Measurements from ENCODE around the gene OR6C70.

The OR6C70 gene

DNA sequence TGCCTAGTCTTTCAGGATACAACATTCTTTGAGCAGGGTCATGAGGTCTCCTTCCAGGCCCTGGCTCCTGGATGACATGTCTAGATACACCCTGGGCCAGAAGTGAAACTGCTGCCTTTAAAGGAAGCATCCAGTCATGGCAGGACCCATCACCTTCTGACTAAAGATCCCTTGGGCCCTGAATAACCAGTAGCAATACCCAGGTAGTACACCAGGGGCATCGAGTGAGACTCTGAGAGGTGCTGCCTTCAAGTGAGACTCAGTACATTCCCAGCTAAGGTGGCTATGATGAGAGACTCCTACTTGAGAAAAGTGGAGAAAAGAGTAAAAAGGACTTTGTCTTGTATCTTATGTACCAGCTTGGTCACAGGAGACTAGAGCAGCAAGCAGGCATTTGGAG, 45.8 kb upstream of the OR6C70 start:
- TF ChIP-seq, protein P1, sequence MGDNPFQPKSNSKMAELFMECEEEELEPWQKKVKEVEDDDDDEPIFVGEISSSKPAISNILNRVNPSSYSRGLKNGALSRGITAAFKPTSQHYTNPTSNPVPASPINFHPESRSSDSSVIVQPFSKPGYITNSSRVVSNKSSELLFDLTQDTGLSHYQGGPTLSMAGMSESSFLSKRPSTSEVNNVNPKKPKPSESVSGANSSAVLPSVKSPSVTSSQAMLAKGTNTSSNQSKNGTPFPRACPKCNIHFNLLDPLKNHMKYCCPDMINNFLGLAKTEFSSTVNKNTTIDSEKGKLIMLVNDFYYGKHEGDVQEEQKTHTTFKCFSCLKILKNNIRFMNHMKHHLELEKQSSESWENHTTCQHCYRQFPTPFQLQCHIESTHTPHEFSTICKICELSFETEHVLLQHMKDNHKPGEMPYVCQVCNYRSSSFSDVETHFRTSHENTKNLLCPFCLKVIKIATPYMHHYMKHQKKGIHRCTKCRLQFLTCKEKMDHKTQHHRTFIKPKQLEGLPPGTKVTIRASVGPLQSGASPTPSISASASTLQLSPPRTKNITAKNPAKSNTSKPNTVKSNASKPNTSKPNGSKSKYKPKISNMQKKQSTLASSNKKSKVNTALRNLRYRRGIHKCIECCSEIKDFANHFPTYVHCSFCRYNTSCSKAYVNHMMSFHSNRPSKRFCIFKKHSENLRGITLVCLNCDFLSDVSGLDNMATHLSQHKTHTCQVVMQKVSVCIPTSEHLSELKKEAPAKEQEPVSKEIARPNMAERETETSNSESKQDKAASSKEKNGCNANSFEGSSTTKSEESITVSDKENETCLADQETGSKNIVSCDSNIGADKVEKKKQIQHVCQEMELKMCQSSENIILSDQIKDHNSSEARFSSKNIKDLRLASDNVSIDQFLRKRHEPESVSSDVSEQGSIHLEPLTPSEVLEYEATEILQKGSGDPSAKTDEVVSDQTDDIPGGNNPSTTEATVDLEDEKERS (tag by site-specific recombination; IDR thresholded peaks at IDR 0.05): no peak
- no peak for TF ChIP-seq ZNF664 (tag by site-specific recombination; IDR thresholded peaks at IDR 0.05)
- TF ChIP-seq ZNF600 (tag by site-specific recombination; IDR thresholded peaks at IDR 0.05): no peak
- TF ChIP-seq, protein P2, sequence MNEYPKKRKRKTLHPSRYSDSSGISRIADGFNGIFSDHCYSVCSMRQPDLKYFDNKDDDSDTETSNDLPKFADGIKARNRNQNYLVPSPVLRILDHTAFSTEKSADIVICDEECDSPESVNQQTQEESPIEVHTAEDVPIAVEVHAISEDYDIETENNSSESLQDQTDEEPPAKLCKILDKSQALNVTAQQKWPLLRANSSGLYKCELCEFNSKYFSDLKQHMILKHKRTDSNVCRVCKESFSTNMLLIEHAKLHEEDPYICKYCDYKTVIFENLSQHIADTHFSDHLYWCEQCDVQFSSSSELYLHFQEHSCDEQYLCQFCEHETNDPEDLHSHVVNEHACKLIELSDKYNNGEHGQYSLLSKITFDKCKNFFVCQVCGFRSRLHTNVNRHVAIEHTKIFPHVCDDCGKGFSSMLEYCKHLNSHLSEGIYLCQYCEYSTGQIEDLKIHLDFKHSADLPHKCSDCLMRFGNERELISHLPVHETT (tag by site-specific recombination; IDR thresholded peaks at IDR 0.05): no peak
- no peak for TF ChIP-seq ZNF837 (tag by site-specific recombination; IDR thresholded peaks at IDR 0.05)
- TF ChIP-seq ZNF16 (tag by site-specific recombination; IDR thresholded peaks at IDR 0.05; ENCODE audit: low read depth): no peak
- no peak for TF ChIP-seq ZNF302 (tag by site-specific recombination; IDR thresholded peaks at IDR 0.05; ENCODE audit: low read depth)
- TF ChIP-seq, protein P3, sequence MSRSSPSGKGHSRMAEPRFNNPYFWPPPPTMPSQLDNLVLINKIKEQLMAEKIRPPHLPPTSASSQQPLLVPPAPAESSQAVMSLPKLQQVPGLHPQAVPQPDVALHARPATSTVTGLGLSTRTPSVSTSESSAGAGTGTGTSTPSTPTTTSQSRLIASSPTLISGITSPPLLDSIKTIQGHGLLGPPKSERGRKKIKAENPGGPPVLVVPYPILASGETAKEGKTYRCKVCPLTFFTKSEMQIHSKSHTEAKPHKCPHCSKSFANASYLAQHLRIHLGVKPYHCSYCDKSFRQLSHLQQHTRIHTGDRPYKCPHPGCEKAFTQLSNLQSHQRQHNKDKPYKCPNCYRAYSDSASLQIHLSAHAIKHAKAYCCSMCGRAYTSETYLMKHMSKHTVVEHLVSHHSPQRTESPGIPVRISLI (tag by site-specific recombination; IDR thresholded peaks at IDR 0.05): no peak
- TF ChIP-seq ZNF391 (tag by site-specific recombination; IDR thresholded peaks at IDR 0.05; ENCODE audit: borderline replicate concordance, low read depth): no peak
- TF ChIP-seq ZBTB48 (tag by site-specific recombination; IDR thresholded peaks at IDR 0.05): no peak
- no peak for TF ChIP-seq ZBTB21 (tag by site-specific recombination; IDR thresholded peaks at IDR 0.05)
- TF ChIP-seq ZFP3 (tag by site-specific recombination; IDR thresholded peaks at IDR 0.05; ENCODE audit: low read depth): no peak
- no peak for TF ChIP-seq ZBTB8A (tag by site-specific recombination; IDR thresholded peaks at IDR 0.05)
- TF ChIP-seq ZNF132 (tag by site-specific recombination; IDR thresholded peaks at IDR 0.05; ENCODE audit: borderline replicate concordance): no peak
- TF ChIP-seq, protein P4, sequence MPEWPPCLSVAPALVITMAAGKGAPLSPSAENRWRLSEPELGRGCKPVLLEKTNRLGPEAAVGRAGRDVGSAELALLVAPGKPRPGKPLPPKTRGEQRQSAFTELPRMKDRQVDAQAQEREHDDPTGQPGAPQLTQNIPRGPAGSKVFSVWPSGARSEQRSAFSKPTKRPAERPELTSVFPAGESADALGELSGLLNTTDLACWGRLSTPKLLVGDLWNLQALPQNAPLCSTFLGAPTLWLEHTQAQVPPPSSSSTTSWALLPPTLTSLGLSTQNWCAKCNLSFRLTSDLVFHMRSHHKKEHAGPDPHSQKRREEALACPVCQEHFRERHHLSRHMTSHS (tag by site-specific recombination; IDR thresholded peaks at IDR 0.05): no peak
- TF ChIP-seq, protein P5, sequence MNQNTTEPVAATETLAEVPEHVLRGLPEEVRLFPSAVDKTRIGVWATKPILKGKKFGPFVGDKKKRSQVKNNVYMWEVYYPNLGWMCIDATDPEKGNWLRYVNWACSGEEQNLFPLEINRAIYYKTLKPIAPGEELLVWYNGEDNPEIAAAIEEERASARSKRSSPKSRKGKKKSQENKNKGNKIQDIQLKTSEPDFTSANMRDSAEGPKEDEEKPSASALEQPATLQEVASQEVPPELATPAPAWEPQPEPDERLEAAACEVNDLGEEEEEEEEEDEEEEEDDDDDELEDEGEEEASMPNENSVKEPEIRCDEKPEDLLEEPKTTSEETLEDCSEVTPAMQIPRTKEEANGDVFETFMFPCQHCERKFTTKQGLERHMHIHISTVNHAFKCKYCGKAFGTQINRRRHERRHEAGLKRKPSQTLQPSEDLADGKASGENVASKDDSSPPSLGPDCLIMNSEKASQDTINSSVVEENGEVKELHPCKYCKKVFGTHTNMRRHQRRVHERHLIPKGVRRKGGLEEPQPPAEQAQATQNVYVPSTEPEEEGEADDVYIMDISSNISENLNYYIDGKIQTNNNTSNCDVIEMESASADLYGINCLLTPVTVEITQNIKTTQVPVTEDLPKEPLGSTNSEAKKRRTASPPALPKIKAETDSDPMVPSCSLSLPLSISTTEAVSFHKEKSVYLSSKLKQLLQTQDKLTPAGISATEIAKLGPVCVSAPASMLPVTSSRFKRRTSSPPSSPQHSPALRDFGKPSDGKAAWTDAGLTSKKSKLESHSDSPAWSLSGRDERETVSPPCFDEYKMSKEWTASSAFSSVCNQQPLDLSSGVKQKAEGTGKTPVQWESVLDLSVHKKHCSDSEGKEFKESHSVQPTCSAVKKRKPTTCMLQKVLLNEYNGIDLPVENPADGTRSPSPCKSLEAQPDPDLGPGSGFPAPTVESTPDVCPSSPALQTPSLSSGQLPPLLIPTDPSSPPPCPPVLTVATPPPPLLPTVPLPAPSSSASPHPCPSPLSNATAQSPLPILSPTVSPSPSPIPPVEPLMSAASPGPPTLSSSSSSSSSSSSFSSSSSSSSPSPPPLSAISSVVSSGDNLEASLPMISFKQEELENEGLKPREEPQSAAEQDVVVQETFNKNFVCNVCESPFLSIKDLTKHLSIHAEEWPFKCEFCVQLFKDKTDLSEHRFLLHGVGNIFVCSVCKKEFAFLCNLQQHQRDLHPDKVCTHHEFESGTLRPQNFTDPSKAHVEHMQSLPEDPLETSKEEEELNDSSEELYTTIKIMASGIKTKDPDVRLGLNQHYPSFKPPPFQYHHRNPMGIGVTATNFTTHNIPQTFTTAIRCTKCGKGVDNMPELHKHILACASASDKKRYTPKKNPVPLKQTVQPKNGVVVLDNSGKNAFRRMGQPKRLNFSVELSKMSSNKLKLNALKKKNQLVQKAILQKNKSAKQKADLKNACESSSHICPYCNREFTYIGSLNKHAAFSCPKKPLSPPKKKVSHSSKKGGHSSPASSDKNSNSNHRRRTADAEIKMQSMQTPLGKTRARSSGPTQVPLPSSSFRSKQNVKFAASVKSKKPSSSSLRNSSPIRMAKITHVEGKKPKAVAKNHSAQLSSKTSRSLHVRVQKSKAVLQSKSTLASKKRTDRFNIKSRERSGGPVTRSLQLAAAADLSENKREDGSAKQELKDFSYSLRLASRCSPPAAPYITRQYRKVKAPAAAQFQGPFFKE (tag by site-specific recombination; IDR thresholded peaks at IDR 0.05; ENCODE audit: borderline replicate concordance): no peak
- TF ChIP-seq ZNF157 (tag by site-specific recombination; IDR thresholded peaks at IDR 0.05): no peak
- no peak for TF ChIP-seq GFI1B (tag by site-specific recombination; IDR thresholded peaks at IDR 0.05)
- no peak for TF ChIP-seq ZBTB7A (tag by site-specific recombination; IDR thresholded peaks at IDR 0.05; ENCODE audit: low read depth)
- no peaks in the 10 kb centered on the region for H3K4me1 ChIP-seq (ENCODE audit: control insufficient read depth, insufficient read depth, low read length)
- no peaks in the 10 kb centered on the region for H3K9me3 ChIP-seq (ENCODE audit: control insufficient read depth, insufficient read depth, low read depth, low read length)
- H3K4me3 ChIP-seq (ENCODE audit: low read depth, low read length): no peak overlapping the region
- ChIA-PET POLR2A (no interaction called here), CTCF (no interaction called here)
- H3K27ac ChIP-seq (ENCODE audit: extremely low read depth, low read depth, low read length): no peak overlapping the region
- no peaks in the 10 kb centered on the region for H3K36me3 ChIP-seq (ENCODE audit: control insufficient read depth in 2 of 2, insufficient read depth in 1 of 2, low read length in 2 of 2)
